Natural killer cell (primary cell): Measurements from ENCODE around the gene FRMD3. TPM values are rescaled to one million over a fixed set of nuclear protein-coding genes. Genes with fewer than 3 reads are reported as not detected.

Source experiments
- ATAC-seq, 3 donors: fragments of 150-1000 bp in 2 of 3; fragments of 200-7000 bp in 1 of 3; cut with Tn5 transposase; 1 replicate in 1 of 3; 2 replicates in 2 of 3; pipeline ENCODE4 v1.10.0; 2021; ENCODE audit warnings: mild to moderate bottlenecking in 2 of 3, moderate library complexity in 2 of 3
- DNase-seq, 2 donors: peaks; one replicate each; pipeline versions ENCODE4 v3.0.0 to v3.0.0-alpha.2; 2013 to 2021; ENCODE audit warnings: mixed read lengths in 1 of 2
- H3K27ac ChIP-seq: one replicate; pipeline ENCODE4 v1.5.1; 2013; ENCODE audit warnings: mild to moderate bottlenecking, low read length
- H3K27me3 ChIP-seq: one replicate; pipeline ENCODE4 v1.6.1; 2013; ENCODE audit warnings: low read length; ENCODE audit not compliant: control insufficient read depth, insufficient read depth
- H3K36me3 ChIP-seq: one replicate; pipeline ENCODE4 v1.6.1; 2013; ENCODE audit warnings: low read length; ENCODE audit not compliant: control insufficient read depth, insufficient read depth
- H3K4me1 ChIP-seq: one replicate; pipeline ENCODE4 v1.6.1; 2013; ENCODE audit warnings: low read length; ENCODE audit not compliant: control insufficient read depth, insufficient read depth
- H3K4me3 ChIP-seq: one replicate; pipeline ENCODE4 v1.5.1; 2013; ENCODE audit warnings: low read length
- H3K9me3 ChIP-seq: one replicate; pipeline ENCODE4 v1.6.1; 2013; ENCODE audit warnings: low read length; ENCODE audit not compliant: control insufficient read depth, insufficient read depth
- H3K27ac Mint-ChIP-seq, 2 donors: one replicate each; pipeline ENCODE4 v1.8.0; 2022; ENCODE audit warnings: mild to moderate bottlenecking in 2 of 2, mixed read lengths in 2 of 2, moderate library complexity in 1 of 2
- H3K27me3 Mint-ChIP-seq, 2 donors: one replicate each; pipeline ENCODE4 v1.8.0; 2022; ENCODE audit warnings: low read depth in 2 of 2, mixed read lengths in 2 of 2
- H3K36me3 Mint-ChIP-seq: one replicate; pipeline ENCODE4 v1.8.0; 2022; ENCODE audit warnings: mixed read lengths
- H3K4me1 Mint-ChIP-seq, 2 donors: one replicate each; pipeline ENCODE4 v1.8.0; 2022; ENCODE audit warnings: mixed read lengths in 2 of 2
- H3K4me3 Mint-ChIP-seq: one replicate; pipeline ENCODE4 v1.8.0; 2022; ENCODE audit warnings: mild to moderate bottlenecking, moderate library complexity, mixed read lengths
- H3K9me3 Mint-ChIP-seq, 2 donors: one replicate each; pipeline ENCODE4 v1.8.0; 2022; ENCODE audit warnings: mixed read lengths in 2 of 2
- CTCF ChIP-seq: fragments of 200-600 bp; IDR thresholded peaks from one replicate; pipeline ENCODE4 v1.8.0; 2022; ENCODE audit warnings: antibody characterized with exemption
- WGBS: methylation state at CpG from one replicate; pipeline ENCODE4 v1.1.7; 2013; ENCODE audit warnings: missing lambda C conversion rate; ENCODE audit not compliant: insufficient coverage; 5-methylcytosine and 5-hydroxymethylcytosine counted together
- intact Hi-C: fragments of 100-400 bp; cut with micrococcal nuclease; formaldehyde crosslinking; loops from one replicate; pipeline ENCODE4 v1.14.2; 2022
- total RNA-seq, 4 donors: library from RNA; stranded (reverse); fragments of 120-200 nt in 1 of 4; gene quantifications; one replicate each; pipeline versions ENCODE4 v1.2.3 to v1.2.4, GENCODE V29; 2013 to 2022

Gene FRMD3
- total RNA-seq, 3 donors from 2014 or later (not counting 1 experiment from before 2014, with no cell fraction given) = 1.2 to 2.4 (median 2.1) TPM

- ATAC-seq (no peak), DNase-seq (no peak)
- no peak overlapping the region for H3K27ac ChIP-seq
- no peak for TF ChIP-seq CTCF
- Mint-ChIP-seq H3K36me3 (no peaks in the 10 kb centered on the region), H3K27ac (no peak overlapping the region), H3K4me1 (peaks cover 5 to 10% of the 10 kb centered on the region in 2 donors), H3K9me3 (no peaks in the 10 kb centered on the region), H3K4me3 (no peak overlapping the region), H3K27me3 (peaks cover 25 to 32% of the 10 kb centered on the region in 2 donors)
- H3K27me3 ChIP-seq = peaks cover 5% of the 10 kb centered on the region
- peaks cover 9% of the 10 kb centered on the region for H3K4me1 ChIP-seq
- intact Hi-C loops = no loop called here
- H3K4me3 ChIP-seq = no peak overlapping the region
- H3K36me3 ChIP-seq = no peaks in the 10 kb centered on the region
- no peaks in the 10 kb centered on the region for H3K9me3 ChIP-seq
- 64% methylated on average over 3 of the region's 3 CpGs for WGBS
These were observed 317.5 kb downstream of the FRMD3 start for GRCh38 chr9:83220730-83221129.

DNA sequence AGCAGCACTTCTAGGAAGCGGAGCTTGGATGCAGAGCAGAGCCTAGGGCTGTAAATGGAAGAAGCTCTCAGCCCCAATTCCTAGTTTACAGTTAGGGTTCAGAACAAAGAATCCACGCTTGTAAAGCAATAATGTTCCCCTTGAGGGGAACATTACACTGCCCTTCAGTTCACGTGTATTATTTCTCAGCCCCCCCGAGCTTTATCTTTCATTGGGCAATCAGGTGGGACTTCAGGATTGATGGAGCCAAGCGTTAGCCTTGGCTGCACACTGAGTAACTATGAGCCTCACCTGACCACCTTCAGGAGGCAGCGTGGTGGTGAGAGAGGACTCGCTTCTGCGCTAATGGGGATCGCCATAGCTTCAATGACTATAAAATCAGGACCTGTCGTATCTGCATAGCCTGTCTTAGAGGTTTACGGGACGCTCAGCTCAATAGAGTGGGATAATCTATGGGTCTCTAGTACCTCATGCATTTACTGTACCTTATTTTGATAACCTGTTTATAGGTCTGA lies 318.2 kb downstream of the FRMD3 start:
- peak overlapping the region; percentile 29 for H3K4me3 ChIP-seq
- H3K36me3 Mint-ChIP-seq = no peaks in the 10 kb centered on the region
- H3K27ac ChIP-seq = no peak overlapping the region
- peaks cover 5% of the 10 kb centered on the region for H3K27me3 ChIP-seq
- DNase-seq (no peak), ATAC-seq (no peak)
- peaks cover 28 to 32% of the 10 kb centered on the region in 2 donors for H3K27me3 Mint-ChIP-seq
- H3K27ac Mint-ChIP-seq = no peak overlapping the region
- H3K4me3 Mint-ChIP-seq = peak overlapping the region; percentile 85
- intact Hi-C loops = no loop called here
- H3K4me1 ChIP-seq = peaks cover 9% of the 10 kb centered on the region
- peaks cover 5 to 10% of the 10 kb centered on the region in 2 donors for H3K4me1 Mint-ChIP-seq
- no peaks in the 10 kb centered on the region for H3K36me3 ChIP-seq
- H3K9me3 ChIP-seq = no peaks in the 10 kb centered on the region
- TF ChIP-seq CTCF = no peak
- 57% methylated on average over 12 of the region's 12 CpGs for WGBS
- no peaks in the 10 kb centered on the region for H3K9me3 Mint-ChIP-seq

GRCh38 chr9:83219154-83219923 lies 318.9 kb downstream of the FRMD3 start:
- H3K36me3 Mint-ChIP-seq = no peaks in the 10 kb centered on the region
- TF ChIP-seq CTCF = no peak
- H3K9me3 ChIP-seq = no peaks in the 10 kb centered on the region
- H3K27me3 Mint-ChIP-seq = peaks cover 28 to 32% of the 10 kb centered on the region in 2 donors
- 3% methylated on average over 35 of the region's 40 CpGs for WGBS
- H3K4me3 Mint-ChIP-seq = peak overlapping the region; percentile 85
- H3K27ac Mint-ChIP-seq = no peak overlapping the region
- intact Hi-C loops = no loop called here
- H3K36me3 ChIP-seq = no peaks in the 10 kb centered on the region
- DNase-seq (no peak), ATAC-seq (peak in 2 of 3 donors; percentile 33 to 50)
- H3K4me1 ChIP-seq = peaks cover 9% of the 10 kb centered on the region
- peak overlapping the region; percentile 29 for H3K4me3 ChIP-seq
- H3K9me3 Mint-ChIP-seq = no peaks in the 10 kb centered on the region
- H3K4me1 Mint-ChIP-seq = peaks cover 5 to 10% of the 10 kb centered on the region in 2 donors
- no peak overlapping the region for H3K27ac ChIP-seq
- peaks cover 5% of the 10 kb centered on the region for H3K27me3 ChIP-seq
